ENCODE measurements around the gene GSTM2. TPM values are rescaled to one million over a fixed set of nuclear protein-coding genes. Genes with fewer than 3 reads are reported as not detected.
"Not testable (repeated sequence)": the region's sequence is repeated elsewhere in the genome, so short reads cannot be mapped to it uniquely, and the experiment has no call there.

GSTM2 gene
- total RNA-seq, 1 experiment from 2014 or later: 10.2 TPM

- intact Hi-C loops (cut with micrococcal nuclease; ENCODE audit: unreplicated experiment); POLR2A ChIA-PET; ATAC-seq; H3K36me3 ChIP-seq (ENCODE audit: control insufficient read depth, insufficient read depth, low read length); H3K9me3 ChIP-seq (ENCODE audit: control insufficient read depth, insufficient read depth, low read depth, low read length); H3K4me3 ChIP-seq (ENCODE audit: low read depth in 2 of 2, low read length in 2 of 2); H3K4me1 ChIP-seq (ENCODE audit: control insufficient read depth, insufficient read depth, low read length); in situ Hi-C loops (cut with HindIII; ENCODE audit: low pct_unique_long_range_greater_than_20kb, low sequenced_read_pairs); BruUV-seq (replicated peaks); H3K27ac ChIP-seq (ENCODE audit: low read length); DNase-seq (ENCODE audit: low read depth, low spot score); H3K27me3 ChIP-seq (ENCODE audit: control insufficient read depth, insufficient read depth, low read length); CTCF ChIA-PET: not testable (repeated sequence)
Observed at GRCh38 chr1:109660691-109661026, 7.2 kb upstream of the GSTM2 start.

- no peak for DNase-seq (ENCODE audit: low read depth, low spot score)
- Histone ChIP-seq H3K4me1 (ENCODE audit: control insufficient read depth, insufficient read depth, low read length) (no peaks in the 10 kb centered on the region), H3K4me3 (ENCODE audit: low read depth in 2 of 2, low read length in 2 of 2) (no peak overlapping the region), H3K27me3 (ENCODE audit: control insufficient read depth, insufficient read depth, low read length) (no peaks in the 10 kb centered on the region), H3K27ac (ENCODE audit: low read length) (no peak overlapping the region), H3K36me3 (ENCODE audit: control insufficient read depth, insufficient read depth, low read length) (no peaks in the 10 kb centered on the region; the same call in 1 of the 2 replicates), H3K9me3 (ENCODE audit: control insufficient read depth, insufficient read depth, low read depth, low read length) (no peaks in the 10 kb centered on the region)
- ChIA-PET POLR2A (no interaction called here), CTCF (no interaction called here)
- no peak for ATAC-seq
- intact Hi-C loops (cut with micrococcal nuclease; ENCODE audit: unreplicated experiment): no loop called here
- no TSS peak for BruUV-seq (replicated peaks)
- TF ChIP-seq TCF7L2 (IDR thresholded peaks at IDR 0.05; ENCODE audit: low read depth, low read length) (no peak), REST (IDR thresholded peaks at IDR 0.05; ENCODE audit: insufficient read depth in 1 of 2, low read depth in 2 of 2, low read length in 1 of 2) (no peak), POLR2AphosphoS5 (IDR thresholded peaks at IDR 0.05; ENCODE audit: low read depth, low read length) (no peak), SIN3A (IDR thresholded peaks at IDR 0.05; ENCODE audit: borderline replicate concordance, insufficient read depth, low read depth, low read length) (no peak), CTCF (IDR thresholded peaks at IDR 0.05) (no peak)
- in situ Hi-C loops (cut with HindIII; ENCODE audit: low pct_unique_long_range_greater_than_20kb, low sequenced_read_pairs): no loop called here
Observed at GRCh38 chr1:109661391-109661790, 6.5 kb upstream of the GSTM2 start.

- no peaks in the 10 kb centered on the region for H3K27me3 ChIP-seq (ENCODE audit: control insufficient read depth, insufficient read depth, low read length)
- no peak for ATAC-seq
- CTCF ChIA-PET: no interaction called here
- POLR2A ChIA-PET: no interaction called here
- no peak for TF ChIP-seq TCF7L2 (IDR thresholded peaks at IDR 0.05; ENCODE audit: low read depth, low read length)
- no peak for TF ChIP-seq REST (IDR thresholded peaks at IDR 0.05; ENCODE audit: insufficient read depth in 1 of 2, low read depth in 2 of 2, low read length in 1 of 2)
- no peak overlapping the region for H3K27ac ChIP-seq (ENCODE audit: low read length)
- intact Hi-C loops (cut with micrococcal nuclease; ENCODE audit: unreplicated experiment) (no loop called here), in situ Hi-C loops (cut with HindIII; ENCODE audit: low pct_unique_long_range_greater_than_20kb, low sequenced_read_pairs) (no loop called here)
- no peak for DNase-seq (ENCODE audit: low read depth, low spot score)
- H3K9me3 ChIP-seq (ENCODE audit: control insufficient read depth, insufficient read depth, low read depth, low read length): no peaks in the 10 kb centered on the region
- no peaks in the 10 kb centered on the region for H3K4me1 ChIP-seq (ENCODE audit: control insufficient read depth, insufficient read depth, low read length)
- no peak overlapping the region for H3K4me3 ChIP-seq (ENCODE audit: low read depth in 2 of 2, low read length in 2 of 2)
- H3K36me3 ChIP-seq (ENCODE audit: control insufficient read depth, insufficient read depth, low read length): no peaks in the 10 kb centered on the region; the same call in 1 of the 2 replicates
- no TSS peak for BruUV-seq (replicated peaks)
Observed at GRCh38 chr1:109664671-109665070, 3.2 kb upstream of the GSTM2 start.

Data from Panc1 (cell line).